Smooth muscle cell (in vitro differentiated cells): Measurements from ENCODE around the gene ZNF827. TPM values are rescaled to one million over a fixed set of nuclear protein-coding genes. Genes with fewer than 3 reads are reported as not detected.

Experiments
- DNase-seq: peaks from one replicate; lab custom pipeline; 2025; ENCODE audit not compliant: unreplicated experiment; lab: John Stamatoyannopoulos, UW
- H2AFZ ChIP-seq: fragments of 200-600 bp; sonication (generic); 2 replicates; pipeline ENCODE4 v1.6.0; 2016; ENCODE audit warnings: antibody characterized with exemption, low read depth, mild to moderate bottlenecking
- H3F3A ChIP-seq: fragments of 200-600 bp; sonication (generic); 2 replicates; pipeline ENCODE4 v1.6.0; 2017; ENCODE audit warnings: antibody characterized with exemption, low read depth
- H3K27ac ChIP-seq: fragments of 200-600 bp; sonication (generic); 2 replicates; pipeline ENCODE4 v1.5.1; 2016; ENCODE audit warnings: low read depth, mild to moderate bottlenecking
- H3K27me3 ChIP-seq: fragments of 200-600 bp; sonication (generic); 2 replicates; pipeline ENCODE4 v1.6.1; 2016; ENCODE audit warnings: low read depth, mild to moderate bottlenecking
- H3K36me3 ChIP-seq: fragments of 200-600 bp; sonication (generic); 2 replicates; pipeline ENCODE4 v1.5.1; 2016; ENCODE audit warnings: low read depth
- H3K4me1 ChIP-seq: fragments of 200-600 bp; sonication (generic); 2 replicates; pipeline ENCODE4 v1.5.1; 2016; ENCODE audit warnings: low read depth
- H3K4me2 ChIP-seq: fragments of 200-600 bp; sonication (generic); 2 replicates; pipeline ENCODE4 v1.6.0; 2016; ENCODE audit warnings: mild to moderate bottlenecking
- H3K4me3 ChIP-seq: fragments of 200-600 bp; sonication (generic); 2 replicates; pipeline ENCODE4 v1.5.1; 2016; ENCODE audit warnings: mild to moderate bottlenecking
- H3K79me2 ChIP-seq: fragments of 200-600 bp; sonication (generic); 2 replicates; pipeline ENCODE4 v1.6.0; 2016; ENCODE audit warnings: low read depth, mild to moderate bottlenecking
- H3K9ac ChIP-seq: fragments of 200-600 bp; sonication (generic); 2 replicates; pipeline ENCODE4 v1.6.0; 2016; ENCODE audit warnings: low read depth
- H3K9me3 ChIP-seq: fragments of 200-600 bp; sonication (generic); replicated peaks from 2 replicates; pipeline ENCODE4 v1.5.1; 2016; ENCODE audit warnings: low read depth
- H4K20me1 ChIP-seq: fragments of 200-600 bp; sonication (generic); 2 replicates; pipeline ENCODE4 v1.6.0; 2016; ENCODE audit warnings: low read depth
- CTCF ChIP-seq: fragments of 200-600 bp; sonication (generic); IDR thresholded peaks from 2 replicates; pipeline ENCODE4 v1.5.1; 2017; ENCODE audit warnings: borderline replicate concordance, mild to moderate bottlenecking, antibody characterized with exemption; ENCODE audit not compliant: insufficient read depth, poor library complexity, severe bottlenecking
- WGBS: methylation state at CpG from one replicate; pipeline ENCODE4 v1.1.7; 2016; ENCODE audit warnings: low lambda C conversion rate; 5-methylcytosine and 5-hydroxymethylcytosine counted together
- polyA plus RNA-seq: library from polyadenylated mRNA; unstranded; fragments of >200 nt; fragmentation: Nextera tagmentation; extraction: Ambion mirVana; gene quantifications from 2 replicates; pipeline ENCODE4 v1.2.1, GENCODE V29; 2016
- total RNA-seq: library from RNA; depleted of rRNA; stranded (reverse); fragments of >200 nt; gene quantifications from 2 replicates; pipeline ENCODE4 v1.2.3, GENCODE V29; 2014

The ZNF827 gene
- total and polyA plus RNA-seq, 2 experiments from 2014 or later = 6.5 to 12.8 TPM

- no peaks in the 10 kb centered on the region for H3F3A ChIP-seq
- peaks cover 4% of the 10 kb centered on the region for H3K4me1 ChIP-seq
- H3K9ac ChIP-seq = no peak overlapping the region
- DNase-seq = no peak
- no peaks in the 10 kb centered on the region for H3K36me3 ChIP-seq
- no peak overlapping the region for H3K4me2 ChIP-seq
- H3K9me3 ChIP-seq = no peaks in the 10 kb centered on the region
- TF ChIP-seq CTCF = no peak
- no peak overlapping the region for H3K4me3 ChIP-seq
- H2AFZ ChIP-seq = no peak overlapping the region
- H4K20me1 ChIP-seq = no peaks in the 10 kb centered on the region
- H3K27ac ChIP-seq = no peak overlapping the region
- no peaks in the 10 kb centered on the region for H3K27me3 ChIP-seq
- WGBS = 95% methylated on average over 10 of the region's 10 CpGs
- H3K79me2 ChIP-seq = no peaks in the 10 kb centered on the region
Observed at GRCh38 chr4:145819101-145819852, 119.3 kb downstream of the ZNF827 start.

GRCh38 chr4:145818011-145818410 lies 120.6 kb downstream of the ZNF827 start:
- no peaks in the 10 kb centered on the region for H3K27me3 ChIP-seq
- no peaks in the 10 kb centered on the region for H3K79me2 ChIP-seq
- no peak overlapping the region for H3K27ac ChIP-seq
- no peak overlapping the region for H3K4me2 ChIP-seq
- no peaks in the 10 kb centered on the region for H3K9me3 ChIP-seq
- no peaks in the 10 kb centered on the region for H4K20me1 ChIP-seq
- no peak for DNase-seq
- no peak overlapping the region for H3K4me3 ChIP-seq
- no peaks in the 10 kb centered on the region for H3K4me1 ChIP-seq
- H3K36me3 ChIP-seq = no peaks in the 10 kb centered on the region
- 97% methylated on average over 2 of the region's 2 CpGs for WGBS
- H2AFZ ChIP-seq = no peak overlapping the region
- no peaks in the 10 kb centered on the region for H3F3A ChIP-seq
- TF ChIP-seq CTCF = no peak
- H3K9ac ChIP-seq = no peak overlapping the region

- H2AFZ ChIP-seq = no peak overlapping the region
- no peak for DNase-seq
Observed at GRCh38 chr4:145816091-145816490, 122.5 kb downstream of the ZNF827 start.

More at GRCh38 chr4:145816091-145816490, 122.5 kb downstream of the ZNF827 start:
- Histone ChIP-seq H3K9me3 (no peaks in the 10 kb centered on the region), H3K36me3 (no peaks in the 10 kb centered on the region), H4K20me1 (no peaks in the 10 kb centered on the region), H3K27me3 (no peaks in the 10 kb centered on the region), H3K4me2 (no peak overlapping the region), H3F3A (no peaks in the 10 kb centered on the region), H3K4me1 (no peaks in the 10 kb centered on the region), H3K4me3 (no peak overlapping the region), H3K9ac (no peak overlapping the region), H3K27ac (no peak overlapping the region), H3K79me2 (no peaks in the 10 kb centered on the region)
- WGBS = 93% methylated on average over 3 of the region's 3 CpGs
- no peak for TF ChIP-seq CTCF
